Activated naive CD4-positive, alpha-beta T cell treated with anti-CD3 and anti-CD28 coated beads, Interleukin-2, amount 10 ng/mL, durations not matched to agents 7 days and 5 days (primary cell): ENCODE data around the gene PLEKHO2.
A peak's percentile ranks its signal among the peaks of the same experiment; 100 is the strongest.

Source experiments
- CTCF ChIA-PET: fragments of 350-600 bp; sonication (Branson Sonifier 250); formaldehyde crosslinking; loops from one replicate; lab custom pipeline; 2021; ENCODE audit warnings: antibody characterized with exemption; lab: Charles Lee
- DNase-seq: peaks from one replicate; pipeline ENCODE4 v3.0.0-alpha.2; 2020
- H3K27ac Mint-ChIP-seq: one replicate; pipeline ENCODE4 v1.8.0; 2021; ENCODE audit warnings: mild to moderate bottlenecking, moderate library complexity, mixed read lengths
- H3K27me3 Mint-ChIP-seq: one replicate; pipeline ENCODE4 v1.8.0; 2021; ENCODE audit warnings: mild to moderate bottlenecking, mixed read lengths
- H3K36me3 Mint-ChIP-seq: one replicate; pipeline ENCODE4 v1.8.0; 2021; ENCODE audit warnings: mixed read lengths
- H3K4me1 Mint-ChIP-seq: one replicate; pipeline ENCODE4 v1.8.0; 2021; ENCODE audit warnings: mixed read lengths
- H3K4me3 Mint-ChIP-seq: one replicate; pipeline ENCODE4 v1.8.0; 2021; ENCODE audit warnings: mild to moderate bottlenecking, moderate library complexity, mixed read lengths
- H3K9me3 Mint-ChIP-seq: one replicate; pipeline ENCODE4 v1.8.0; 2021; ENCODE audit warnings: mixed read lengths

PLEKHO2 gene

DNA sequence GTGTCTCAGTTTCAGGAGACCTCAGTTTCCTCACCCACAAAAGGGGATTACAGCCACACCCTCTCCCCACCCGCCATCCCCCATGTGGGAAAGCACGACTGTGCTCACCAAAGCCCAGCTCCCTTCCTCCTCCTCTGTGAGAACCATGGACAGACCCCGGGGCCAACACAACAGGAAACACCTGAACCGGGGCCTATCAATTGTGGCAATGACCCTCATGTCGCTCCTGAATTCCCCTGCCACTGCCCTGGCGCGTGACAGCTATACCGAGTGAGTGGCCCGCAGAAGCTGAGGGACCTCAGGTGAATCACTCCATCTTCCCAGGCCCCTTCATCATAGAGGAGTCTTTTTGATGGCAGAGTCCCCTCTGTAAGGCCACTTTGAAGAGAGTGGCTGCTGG is 28.6 kb downstream of the PLEKHO2 start:
- Mint-ChIP-seq H3K27me3 (no peaks in the 10 kb centered on the region), H3K27ac (no peak overlapping the region), H3K36me3 (peaks cover 17% of the 10 kb centered on the region), H3K9me3 (no peaks in the 10 kb centered on the region), H3K4me1 (peaks cover 28% of the 10 kb centered on the region), H3K4me3 (no peak overlapping the region)
- no peak for DNase-seq
- CTCF ChIA-PET: no interaction called here

DNA sequence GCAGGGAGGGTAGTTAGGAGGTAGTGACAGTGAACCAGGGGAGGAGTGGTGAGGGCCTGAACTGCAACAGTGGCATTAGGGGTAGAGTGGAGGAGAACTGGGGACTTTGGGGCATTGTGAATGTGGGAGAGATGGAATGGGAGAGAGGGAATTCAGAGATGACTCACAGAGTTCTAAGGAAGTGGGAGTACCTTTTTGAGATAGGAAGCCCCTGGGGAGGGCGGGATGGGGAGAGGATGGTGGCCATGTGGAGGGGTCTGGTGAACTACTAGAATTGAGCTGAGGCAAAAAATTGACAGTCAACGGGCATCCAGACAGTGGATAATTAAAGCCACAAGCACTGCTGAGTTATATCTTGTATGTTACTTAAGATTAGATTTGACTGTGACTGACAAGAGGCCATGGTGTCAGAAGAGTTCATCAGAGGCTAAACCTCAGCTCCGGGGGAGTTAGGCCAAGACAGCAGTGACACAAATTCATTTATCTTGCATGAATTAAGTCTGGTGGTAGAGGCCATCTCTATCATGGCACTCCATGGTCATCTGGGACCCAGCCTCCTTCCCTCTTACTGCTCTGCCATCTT is 34.0 kb downstream of the PLEKHO2 start:
- DNase-seq: no peak
- no peaks in the 10 kb centered on the region for H3K27me3 Mint-ChIP-seq
- H3K36me3 Mint-ChIP-seq: no peaks in the 10 kb centered on the region
- H3K4me3 Mint-ChIP-seq: no peak overlapping the region
- peaks cover 44% of the 10 kb centered on the region for H3K4me1 Mint-ChIP-seq
- no peaks in the 10 kb centered on the region for H3K9me3 Mint-ChIP-seq
- CTCF ChIA-PET: interaction anchor here (1.6 kb wide), 1 partner anchor 18 kb away, joined by 5 read pairs; no protein-coding TSS in a partner anchor
- H3K27ac Mint-ChIP-seq: no peak overlapping the region

GRCh38 chr15:64877435-64877834 is 35.7 kb downstream of the PLEKHO2 start:
- peaks cover 49% of the 10 kb centered on the region for H3K4me1 Mint-ChIP-seq
- H3K36me3 Mint-ChIP-seq: no peaks in the 10 kb centered on the region
- no peak overlapping the region for H3K4me3 Mint-ChIP-seq
- no peaks in the 10 kb centered on the region for H3K27me3 Mint-ChIP-seq
- peak; percentile 42 for DNase-seq
- H3K27ac Mint-ChIP-seq: no peak overlapping the region
- no peaks in the 10 kb centered on the region for H3K9me3 Mint-ChIP-seq
- CTCF ChIA-PET: no interaction called here

DNA sequence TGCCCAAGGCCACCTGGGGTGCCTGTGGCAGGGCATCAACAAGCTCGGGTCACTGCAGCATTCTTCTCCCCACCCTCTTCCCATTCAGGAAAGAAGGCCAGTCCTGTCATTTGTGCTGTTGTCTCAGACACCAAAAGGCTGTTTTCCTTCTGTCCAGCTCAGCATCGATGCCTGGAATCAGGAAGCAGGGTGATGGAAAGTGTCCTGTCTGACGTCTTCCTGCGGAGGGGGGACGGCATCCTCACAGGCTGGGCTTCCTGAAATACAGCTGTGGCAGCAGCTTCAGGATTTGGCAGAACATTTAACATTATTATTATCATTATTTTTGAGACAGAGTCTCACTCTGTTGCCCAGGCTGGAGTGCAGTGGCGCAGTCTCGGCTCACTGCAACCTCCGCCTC is 37.0 kb downstream of the PLEKHO2 start:
- no peak for DNase-seq

DNA sequence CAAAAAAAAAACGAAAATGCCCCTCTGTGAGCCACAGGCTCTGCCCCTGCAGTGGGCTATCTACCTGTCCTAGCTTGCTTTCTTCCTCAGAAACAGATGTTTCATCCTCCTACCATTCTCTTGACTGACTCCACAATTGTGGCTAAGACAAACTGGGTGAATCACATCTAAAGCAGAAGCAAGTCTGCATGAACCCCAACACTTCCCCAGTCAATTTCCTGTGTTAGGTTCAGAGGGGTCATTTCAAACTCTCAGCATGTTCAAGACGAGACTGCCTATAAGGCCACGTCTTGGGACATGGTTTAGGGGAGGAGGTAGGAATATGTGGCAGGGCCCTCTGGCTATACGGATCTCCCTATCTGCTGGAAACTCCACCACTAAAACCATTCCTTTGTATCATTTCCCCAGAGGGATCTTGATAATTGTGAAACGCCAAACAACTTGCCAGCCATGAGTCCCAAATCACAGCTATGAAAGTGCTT is 41.4 kb downstream of the PLEKHO2 start:
- Mint-ChIP-seq H3K27ac (peak overlapping the region; percentile 67), H3K4me1 (peaks cover 34% of the 10 kb centered on the region), H3K36me3 (no peaks in the 10 kb centered on the region), H3K9me3 (no peaks in the 10 kb centered on the region), H3K27me3 (no peaks in the 10 kb centered on the region), H3K4me3 (no peak overlapping the region)
- CTCF ChIA-PET: interaction anchor here (1.4 to 3.3 kb wide), 4 partner anchors 11 to 47 kb away, joined by 3 to 16 read pairs (median 4); no protein-coding TSS in a partner anchor
- no peak for DNase-seq

More for the DNA sequence above, 37.0 kb downstream of the PLEKHO2 start:
- peaks cover 54% of the 10 kb centered on the region for H3K4me1 Mint-ChIP-seq
- CTCF ChIA-PET: no interaction called here
- H3K36me3 Mint-ChIP-seq: no peaks in the 10 kb centered on the region
- no peaks in the 10 kb centered on the region for H3K27me3 Mint-ChIP-seq
- no peak overlapping the region for H3K27ac Mint-ChIP-seq
- H3K4me3 Mint-ChIP-seq: no peak overlapping the region
- H3K9me3 Mint-ChIP-seq: no peaks in the 10 kb centered on the region

DNA sequence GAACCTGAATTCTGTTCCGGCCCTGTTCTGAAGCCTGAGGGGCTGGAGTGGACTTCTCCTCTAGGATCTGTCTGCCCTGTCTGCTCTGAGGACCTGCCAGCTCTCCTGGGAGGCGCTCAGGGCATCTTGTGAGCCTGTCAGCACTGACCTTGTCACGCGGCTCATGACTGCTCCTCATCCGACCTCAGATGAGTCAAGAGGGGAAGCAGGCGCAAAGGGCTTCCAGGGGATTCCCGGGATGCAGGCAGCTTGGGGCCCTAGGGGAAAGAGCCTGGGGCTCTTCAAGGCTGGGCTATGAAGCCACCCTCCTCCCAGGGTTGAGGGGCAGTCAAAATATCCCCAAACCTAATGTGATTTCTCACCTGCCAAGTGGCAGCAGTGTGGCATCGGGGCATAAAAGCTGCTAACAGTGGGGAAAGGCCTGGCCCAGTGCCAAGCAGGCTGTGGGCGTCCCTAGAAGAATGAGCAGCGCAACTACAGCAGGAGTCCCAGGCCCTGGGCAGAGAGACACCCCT is 42.3 kb downstream of the PLEKHO2 start:
- H3K9me3 Mint-ChIP-seq: no peaks in the 10 kb centered on the region
- peak overlapping the region; percentile 67 for H3K27ac Mint-ChIP-seq
- H3K4me1 Mint-ChIP-seq: peaks cover 29% of the 10 kb centered on the region
- H3K27me3 Mint-ChIP-seq: no peaks in the 10 kb centered on the region
- no peak overlapping the region for H3K4me3 Mint-ChIP-seq
- CTCF ChIA-PET: interaction anchor here (3.3 kb wide), 1 partner anchor 10 kb away, joined by 16 read pairs; no protein-coding TSS in a partner anchor
- DNase-seq: peak; percentile 42
- H3K36me3 Mint-ChIP-seq: no peaks in the 10 kb centered on the region

GRCh38 chr15:64884679-64885078 is 43.0 kb downstream of the PLEKHO2 start:
- CTCF ChIA-PET: no interaction called here
- Mint-ChIP-seq H3K27me3 (no peaks in the 10 kb centered on the region), H3K27ac (no peak overlapping the region), H3K9me3 (no peaks in the 10 kb centered on the region), H3K4me1 (peaks cover 29% of the 10 kb centered on the region), H3K4me3 (no peak overlapping the region), H3K36me3 (no peaks in the 10 kb centered on the region)
- DNase-seq: no peak

- H3K36me3 Mint-ChIP-seq: no peaks in the 10 kb centered on the region
- DNase-seq: no peak
- H3K27me3 Mint-ChIP-seq: no peaks in the 10 kb centered on the region
- H3K27ac Mint-ChIP-seq: no peak overlapping the region
- H3K4me1 Mint-ChIP-seq: peaks cover 38% of the 10 kb centered on the region
- CTCF ChIA-PET: interaction anchor here (2.4 kb wide), 1 partner anchor 51 kb away, joined by 7 read pairs; no protein-coding TSS in a partner anchor
- no peaks in the 10 kb centered on the region for H3K9me3 Mint-ChIP-seq
- H3K4me3 Mint-ChIP-seq: no peak overlapping the region
These were observed 46.6 kb downstream of the PLEKHO2 start for GRCh38 chr15:64888336-64888735.

- peak overlapping the region; percentile 85 for H3K4me3 Mint-ChIP-seq
- no peaks in the 10 kb centered on the region for H3K27me3 Mint-ChIP-seq
- no peak for DNase-seq
- no peaks in the 10 kb centered on the region for H3K9me3 Mint-ChIP-seq
- CTCF ChIA-PET: interaction anchor here (1.2 to 2.4 kb wide), 3 partner anchors 12 to 56 kb away, joined by 3 to 6 read pairs (median 4); no protein-coding TSS in a partner anchor
- H3K36me3 Mint-ChIP-seq: peaks cover under 1% of the 10 kb centered on the region
- H3K27ac Mint-ChIP-seq: peak overlapping the region; percentile 100
- peaks cover 58% of the 10 kb centered on the region for H3K4me1 Mint-ChIP-seq
These were observed 49.8 kb downstream of the PLEKHO2 start for GRCh38 chr15:64891561-64891960.

- no peaks in the 10 kb centered on the region for H3K27me3 Mint-ChIP-seq
- DNase-seq: peak; percentile 38
- H3K4me1 Mint-ChIP-seq: peaks cover 72% of the 10 kb centered on the region
- CTCF ChIA-PET: interaction anchor here (1.1 to 3.3 kb wide), 9 partner anchors 10 to 67 kb away, joined by 3 to 16 read pairs (median 6); partner anchors contain the start of gene PIF1
- peak overlapping the region; percentile 85 for H3K4me3 Mint-ChIP-seq
- H3K9me3 Mint-ChIP-seq: no peaks in the 10 kb centered on the region
- peak overlapping the region; percentile 100 for H3K27ac Mint-ChIP-seq
- peaks cover 2% of the 10 kb centered on the region for H3K36me3 Mint-ChIP-seq
These were observed 51.2 kb downstream of the PLEKHO2 start for GRCh38 chr15:64892847-64893403.

DNA sequence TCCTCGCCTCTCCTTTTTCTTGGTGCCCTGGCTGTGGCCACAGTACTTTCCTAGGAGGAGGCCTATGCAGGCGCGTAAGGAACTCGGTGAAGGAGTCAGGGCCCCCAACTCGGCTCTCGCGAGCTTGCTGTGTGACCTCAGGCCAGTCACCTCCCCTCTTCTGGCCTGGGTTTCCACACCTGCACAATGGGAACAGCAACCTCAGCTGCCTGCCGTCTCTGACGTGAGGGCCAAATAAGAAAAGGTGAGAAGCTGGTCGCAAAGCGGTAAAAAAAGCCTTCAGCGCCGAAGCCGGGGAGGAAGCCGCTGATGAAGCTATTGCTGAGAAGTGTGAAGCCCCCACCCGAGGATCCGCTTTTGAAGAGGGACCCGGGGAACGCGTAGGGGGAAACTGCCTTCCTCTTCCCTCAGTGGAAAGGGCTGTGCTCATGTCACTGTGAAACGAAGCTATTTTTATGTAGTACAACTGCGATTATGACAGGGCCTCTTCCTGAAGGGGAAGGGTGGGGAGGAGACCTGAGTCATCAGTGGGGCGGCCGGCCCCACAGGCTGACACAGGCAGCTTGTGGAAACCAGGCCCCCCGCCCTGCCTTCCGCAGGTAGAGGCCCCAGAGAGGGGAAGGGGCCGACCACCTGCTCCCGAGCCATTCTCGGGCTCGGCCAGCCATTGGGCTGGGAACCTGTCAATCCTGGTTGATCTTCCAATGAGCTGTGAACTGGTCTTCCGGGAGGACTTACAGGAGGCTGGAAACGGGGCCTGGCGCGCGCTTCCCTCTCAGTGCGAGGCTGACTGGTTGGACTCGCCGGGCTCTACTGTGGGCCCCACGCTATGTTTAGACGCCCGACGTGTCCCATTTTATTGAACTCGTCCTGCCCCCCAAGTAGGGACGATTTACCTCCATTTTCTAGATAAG is 52.0 kb downstream of the PLEKHO2 start:
- DNase-seq: peak; percentile 99
- peak overlapping the region; percentile 100 for H3K27ac Mint-ChIP-seq
- H3K36me3 Mint-ChIP-seq: peaks cover 5% of the 10 kb centered on the region
- H3K4me3 Mint-ChIP-seq: peak overlapping the region; percentile 85
- peaks cover 75% of the 10 kb centered on the region for H3K4me1 Mint-ChIP-seq
- no peaks in the 10 kb centered on the region for H3K9me3 Mint-ChIP-seq
- H3K27me3 Mint-ChIP-seq: no peaks in the 10 kb centered on the region
- CTCF ChIA-PET: interaction anchor here (0.7 to 3.3 kb wide), 9 partner anchors 11 to 158 kb away, joined by 3 to 16 read pairs (median 6); partner anchors contain the start of gene PIF1

DNA sequence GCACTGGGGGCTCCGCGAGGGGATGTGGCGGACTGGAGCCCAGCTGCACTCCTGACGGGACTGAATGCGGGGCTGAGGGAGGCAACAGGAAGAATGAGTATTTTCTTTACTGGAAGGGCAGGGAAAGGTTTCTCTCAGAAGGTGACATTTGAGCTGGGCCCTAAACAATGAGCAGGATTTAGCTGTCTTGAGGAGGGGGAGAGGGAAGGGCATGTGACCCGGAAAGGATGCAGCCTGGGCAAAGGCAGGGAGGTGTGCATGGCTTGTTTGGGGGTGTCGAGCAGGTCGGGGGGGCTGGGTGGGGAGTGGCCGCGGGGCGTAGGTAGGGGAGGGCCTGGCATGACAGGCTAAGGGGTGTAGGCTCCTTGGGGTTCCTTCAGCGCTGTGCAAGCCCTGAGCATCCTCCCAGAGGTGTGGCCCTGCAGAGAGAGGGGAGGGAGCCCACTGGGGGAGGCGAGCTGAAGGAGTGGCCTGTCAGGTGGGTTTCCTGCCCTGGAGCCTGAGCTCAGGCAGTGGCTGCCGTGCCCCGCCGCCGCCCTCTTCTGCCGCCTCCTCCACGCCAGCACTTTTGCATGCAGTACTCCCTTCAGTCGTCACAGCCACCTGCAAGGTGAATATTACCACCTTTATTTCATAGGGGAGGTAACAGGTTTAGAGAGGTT is 52.8 kb downstream of the PLEKHO2 start:
- no peaks in the 10 kb centered on the region for H3K27me3 Mint-ChIP-seq
- peak; percentile 96 for DNase-seq
- H3K4me3 Mint-ChIP-seq: peak overlapping the region; percentile 85
- H3K4me1 Mint-ChIP-seq: peaks cover 80% of the 10 kb centered on the region
- peak overlapping the region; percentile 100 for H3K27ac Mint-ChIP-seq
- CTCF ChIA-PET: interaction anchor here (0.7 to 3.3 kb wide), 14 partner anchors 10 to 158 kb away, joined by 3 to 16 read pairs (median 4); partner anchors contain the start of gene PIF1
- no peaks in the 10 kb centered on the region for H3K9me3 Mint-ChIP-seq
- peaks cover 10% of the 10 kb centered on the region for H3K36me3 Mint-ChIP-seq
